ENCODE measurements around the gene MIPEP.
"Not testable (repeated sequence)": the region's sequence is repeated elsewhere in the genome, so short reads cannot be mapped to it uniquely, and the experiment has no call there.

Gene MIPEP

DNA sequence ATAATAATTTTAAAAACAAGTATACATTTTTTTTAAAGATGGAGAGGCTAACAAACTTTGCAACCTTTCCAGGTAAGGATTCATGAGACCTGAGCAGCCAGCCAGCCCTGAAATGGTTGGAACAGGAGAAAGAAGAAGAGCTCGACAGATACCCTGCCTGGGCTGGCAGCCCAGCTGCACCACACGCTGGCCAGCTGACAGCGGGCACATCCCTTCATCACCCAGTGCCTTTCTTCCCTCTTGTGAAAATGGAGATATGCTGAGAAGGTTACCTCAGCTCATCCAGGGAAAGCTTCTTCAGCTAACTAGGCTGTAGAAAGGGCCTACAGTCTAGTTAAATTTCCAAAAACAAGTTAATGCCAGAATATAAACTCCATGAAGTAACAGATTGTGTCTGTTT is 4.8 kb downstream of the MIPEP start:
- not testable (repeated sequence) for DNase-seq

DNA sequence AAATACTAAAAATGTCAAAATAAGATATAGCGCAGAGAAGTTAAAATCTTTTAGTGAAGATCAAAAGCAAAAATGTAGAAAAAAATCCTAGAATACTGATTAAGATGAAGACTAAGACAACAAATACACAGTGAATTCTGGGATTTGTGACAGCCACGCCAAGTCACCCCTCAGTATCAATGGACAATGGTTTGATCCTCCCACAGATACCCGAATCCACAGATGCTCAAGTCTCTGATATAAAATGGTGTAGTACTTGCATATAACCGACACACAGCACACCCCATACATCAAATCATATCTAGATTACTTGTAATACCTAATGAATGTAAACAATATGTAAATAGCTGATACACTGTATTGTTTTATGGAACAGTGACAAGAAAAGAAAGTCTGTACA is 5.9 kb downstream of the MIPEP start:
- no peak for DNase-seq

DNA sequence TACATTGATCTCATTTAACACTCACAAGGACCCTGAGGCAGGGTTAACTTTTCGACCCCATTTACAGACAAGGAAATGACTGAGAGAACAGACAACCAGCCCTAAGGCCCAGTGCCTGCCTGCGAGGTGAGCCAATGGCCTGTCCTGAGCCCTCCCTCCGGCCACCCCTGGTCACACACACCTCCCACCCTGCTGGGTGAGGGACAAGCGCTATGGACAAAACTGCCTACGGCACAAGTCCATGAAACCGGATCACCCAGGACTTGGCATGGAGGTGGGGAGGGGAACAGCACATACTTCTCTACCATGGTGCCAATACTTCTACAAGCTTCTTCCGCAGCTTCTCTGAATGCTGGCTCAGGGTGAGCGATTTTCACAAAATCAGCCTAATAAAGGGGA is 7.8 kb downstream of the MIPEP start:
- DNase-seq = not testable (repeated sequence)

DNA sequence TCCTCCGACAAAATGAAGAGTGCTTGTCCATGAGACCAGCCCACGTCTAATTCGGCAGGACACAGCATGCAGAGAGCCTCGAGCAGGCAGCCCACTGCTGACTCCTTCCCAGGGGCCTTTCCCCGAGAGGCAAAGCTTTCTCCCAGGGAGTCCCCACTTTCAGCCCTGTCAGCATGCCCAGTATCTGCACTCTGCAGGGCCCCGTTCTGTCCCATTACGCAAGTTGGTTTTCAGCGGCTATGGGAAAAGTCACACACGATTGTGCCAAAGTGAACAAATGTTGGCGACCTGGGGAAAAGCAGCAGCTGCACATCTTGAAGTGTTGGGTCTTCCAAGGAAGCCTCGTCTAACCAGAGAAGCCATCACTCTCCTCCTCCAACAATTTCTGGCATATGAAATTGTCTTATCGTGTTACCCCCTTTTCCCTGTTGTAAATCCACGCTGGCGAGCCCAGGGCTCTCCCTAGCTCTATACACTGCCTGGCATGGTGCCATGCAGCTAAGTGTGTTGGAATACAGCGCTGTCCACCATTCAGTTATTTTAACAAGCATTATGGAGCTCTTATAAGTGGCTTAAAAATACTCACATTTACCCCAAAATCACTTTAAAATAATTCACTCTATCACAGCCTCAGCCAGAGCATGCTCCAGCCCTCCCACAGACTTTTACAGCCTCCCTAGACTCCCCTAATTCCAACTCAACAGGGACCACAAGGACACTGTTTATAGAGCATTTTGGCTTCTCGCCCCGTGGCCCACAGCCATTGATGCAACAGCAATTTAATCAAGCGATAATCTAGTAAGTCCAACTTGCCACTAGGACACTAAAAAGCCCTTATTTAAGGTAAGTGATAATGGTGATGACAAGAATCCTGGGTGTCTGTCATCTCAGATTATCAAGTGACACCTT is 8.5 kb downstream of the MIPEP start:
- DNase-seq = not testable (repeated sequence)

DNA sequence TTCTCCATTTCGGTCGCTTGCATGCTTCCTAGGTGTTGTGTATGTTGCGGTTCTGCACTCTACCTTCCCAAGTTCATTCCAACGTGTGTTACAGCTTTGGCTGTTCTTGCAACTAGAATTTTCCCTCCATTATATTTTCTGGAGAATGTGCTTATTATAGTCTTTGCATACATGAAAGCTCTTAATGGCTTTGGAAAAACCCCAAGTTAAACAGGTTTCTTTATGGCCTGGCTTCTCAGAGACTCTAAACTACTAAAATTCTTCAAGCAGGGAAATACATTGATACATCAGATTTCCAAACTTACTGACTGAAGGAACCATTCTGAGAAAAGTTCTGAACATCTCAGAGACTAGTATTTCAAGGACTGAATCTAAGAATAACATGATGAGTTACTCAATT is 11.9 kb downstream of the MIPEP start:
- no peak for DNase-seq

DNA sequence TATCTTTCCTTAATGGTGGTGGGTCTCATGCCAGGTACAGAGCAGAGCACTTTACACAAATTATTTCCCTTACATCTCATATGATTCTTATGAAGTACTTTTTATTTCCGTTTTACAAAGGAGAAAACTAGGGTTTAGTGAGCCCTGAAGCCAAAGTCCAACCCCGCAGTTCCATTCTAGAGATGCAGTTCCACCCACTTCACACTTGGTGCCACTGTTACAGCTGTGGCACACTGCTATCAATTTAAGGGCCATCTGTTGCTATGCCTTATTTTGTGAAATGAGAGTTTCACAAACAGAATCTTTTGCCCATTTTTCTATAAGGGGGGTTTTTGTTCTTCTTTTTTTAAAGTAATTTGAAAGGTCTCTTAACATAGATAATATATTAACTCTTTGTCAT is 12.9 kb downstream of the MIPEP start:
- no peak for DNase-seq

DNA sequence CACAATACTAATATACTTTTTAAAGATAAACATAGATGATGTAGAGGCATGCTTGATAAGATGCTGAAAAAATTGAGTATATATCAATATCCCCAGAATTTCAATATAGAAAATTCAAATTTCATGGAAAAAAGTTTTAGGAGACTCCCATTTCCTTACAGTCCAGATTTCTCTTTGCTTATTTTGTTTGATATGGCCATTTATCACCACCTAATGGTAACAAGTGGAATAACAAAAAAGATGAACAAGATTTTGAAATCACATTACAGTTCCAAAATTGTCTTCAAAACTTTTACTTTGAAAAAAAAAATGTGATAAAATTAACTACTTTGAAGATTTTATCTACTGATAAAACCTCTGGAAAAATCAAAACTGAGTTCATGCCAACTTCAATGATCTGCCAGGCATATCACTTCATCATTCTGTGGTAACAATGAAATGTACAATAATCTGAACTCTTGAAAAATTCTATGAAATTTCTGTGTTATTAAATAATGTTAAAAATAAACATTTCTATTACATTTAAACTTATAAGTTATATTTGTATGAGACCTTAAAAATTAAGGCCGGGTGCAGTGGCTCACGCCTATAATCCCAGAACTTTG is 17.5 kb downstream of the MIPEP start:
- DNase-seq = peak; percentile 26

DNA sequence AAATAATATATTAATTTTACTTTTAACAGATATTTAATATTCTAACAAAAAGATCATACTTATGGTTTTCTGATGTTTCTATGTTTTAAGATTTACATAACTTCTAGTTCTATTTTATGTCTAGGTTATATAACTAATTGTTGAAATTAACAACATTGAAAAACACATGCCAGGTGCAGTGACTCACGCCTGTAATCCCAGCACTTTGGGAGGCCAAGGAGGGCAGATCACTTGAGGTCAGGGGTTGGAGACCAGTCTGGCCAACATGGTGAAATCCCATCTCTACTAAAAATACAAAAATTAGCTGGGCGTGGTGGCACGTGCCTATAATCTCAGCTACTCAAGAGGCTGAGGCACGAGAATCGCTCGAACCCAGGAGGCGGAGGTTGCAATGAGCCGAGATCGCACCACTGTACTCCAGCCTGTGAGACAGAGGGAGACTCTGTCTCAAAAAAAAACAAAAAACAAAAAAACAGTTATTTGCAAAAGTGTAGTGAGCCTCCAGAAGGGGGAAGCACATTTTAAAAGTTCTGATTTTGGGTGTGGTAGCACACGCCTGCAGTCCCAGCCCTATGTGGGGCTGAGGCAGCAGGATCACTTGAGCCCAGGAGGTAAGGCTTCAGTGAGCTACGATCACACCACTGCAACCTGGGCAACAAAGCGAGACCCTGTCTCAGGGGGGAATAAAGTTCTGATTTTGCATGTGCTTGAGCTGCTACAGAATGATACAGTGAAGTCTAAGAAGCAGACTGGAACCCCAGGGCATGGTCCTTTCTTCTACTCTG is 18.7 kb downstream of the MIPEP start:
- DNase-seq = no peak

DNA sequence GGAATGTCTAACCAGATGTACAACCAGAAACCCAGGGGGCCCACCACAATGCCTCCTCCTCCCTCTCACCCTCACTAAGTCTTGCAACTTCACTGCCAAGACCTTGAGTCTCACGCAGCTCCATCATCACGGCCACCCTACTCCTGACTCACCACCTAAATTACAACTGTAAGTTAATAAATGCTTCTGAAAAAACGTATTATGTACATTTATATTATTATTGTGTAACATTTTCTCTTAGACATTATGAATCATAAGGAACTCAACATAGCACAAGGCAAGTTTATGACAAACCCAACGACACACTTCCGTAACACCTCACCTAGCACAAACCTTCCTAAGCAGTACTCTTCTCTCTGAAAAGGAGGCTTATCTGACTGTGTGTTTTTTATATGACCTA is 20.7 kb downstream of the MIPEP start:
- no peak for DNase-seq

DNA sequence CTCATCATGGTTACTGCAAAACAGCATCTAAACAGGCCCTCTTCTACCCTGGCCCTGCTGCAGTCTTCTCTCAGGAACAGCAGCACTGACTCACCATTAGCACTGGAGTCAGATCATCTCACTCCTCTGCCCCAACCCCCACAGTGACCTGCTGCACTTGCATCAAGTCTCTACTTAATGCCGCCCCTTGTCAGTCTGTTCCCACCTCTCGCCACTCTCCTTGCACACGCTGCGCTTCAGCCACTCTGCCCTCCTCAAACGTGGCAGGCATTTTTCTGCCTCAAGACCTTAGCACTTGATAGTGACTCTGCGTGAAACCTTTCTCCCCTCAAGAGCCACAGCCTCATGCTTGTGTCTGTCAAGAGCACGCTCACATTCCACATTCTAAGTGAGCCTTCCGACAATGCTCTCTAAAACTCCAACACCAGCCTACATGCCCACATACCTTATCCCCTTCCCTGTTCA is 22.1 kb downstream of the MIPEP start:
- no peak for DNase-seq

DNA sequence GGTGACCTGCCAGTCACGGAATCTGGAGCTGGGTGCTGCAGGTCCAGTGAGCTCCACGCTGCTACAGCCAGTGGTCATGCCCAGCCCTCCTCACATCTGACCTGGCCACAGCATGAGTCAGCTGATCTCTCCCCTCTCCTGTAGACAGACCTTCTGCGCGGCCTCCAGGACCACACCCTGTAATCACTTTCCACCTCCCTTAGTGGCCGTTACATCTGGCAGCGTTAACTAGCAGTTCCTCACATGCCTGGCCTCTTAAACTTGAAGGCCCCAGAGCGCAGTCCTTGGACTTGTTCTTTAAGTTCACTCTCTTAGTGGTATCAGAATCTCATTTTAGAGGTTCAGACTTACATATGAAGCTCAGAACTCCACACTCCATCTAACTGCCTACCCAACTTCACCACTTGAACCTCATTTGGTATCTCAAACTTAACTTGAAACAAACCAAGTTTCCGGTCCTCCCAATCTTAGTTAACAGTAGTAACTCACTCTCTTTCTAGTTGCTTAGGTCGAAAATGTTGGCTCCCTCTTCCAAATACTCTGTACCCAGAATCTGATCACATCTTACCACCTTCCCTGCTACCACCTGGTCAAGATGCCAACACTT is 22.7 kb downstream of the MIPEP start:
- no peak for DNase-seq

DNA sequence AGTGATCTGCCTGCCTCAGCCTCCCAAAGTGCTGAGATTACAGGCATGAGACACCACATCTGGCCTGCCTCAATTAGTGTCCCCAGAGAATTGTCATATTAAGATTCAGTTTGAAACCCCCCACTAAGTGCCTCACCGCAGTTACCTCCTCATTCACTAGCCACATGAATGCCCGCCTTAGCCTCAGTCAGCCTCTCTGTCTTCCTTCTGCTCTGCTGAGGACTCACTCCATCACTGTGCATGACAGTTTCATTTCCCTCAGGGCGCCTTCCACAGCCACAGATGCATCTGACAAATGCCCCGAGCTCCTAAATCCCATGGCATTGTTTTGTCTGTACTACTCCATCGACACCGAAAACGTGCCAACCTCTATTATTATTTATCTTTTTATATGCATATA is 23.3 kb downstream of the MIPEP start:
- DNase-seq = no peak

DNA sequence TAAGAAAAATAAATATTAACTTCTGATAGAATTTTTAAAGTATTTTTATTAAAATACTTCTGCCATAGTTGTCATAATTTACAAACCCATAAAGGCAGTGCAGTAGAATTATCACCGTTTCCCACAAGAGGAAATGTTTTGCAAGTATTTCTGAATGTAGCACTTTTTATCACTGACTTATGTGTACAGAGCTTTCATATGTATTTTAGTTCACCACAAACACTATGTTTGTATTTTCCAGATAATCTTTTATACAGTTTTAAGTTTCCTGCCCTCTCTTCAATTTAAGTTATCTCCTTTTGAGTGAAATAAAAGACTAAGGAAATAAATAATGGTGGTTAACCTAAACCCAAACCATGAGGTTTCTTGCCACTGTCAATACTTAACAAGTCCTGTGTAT is 24.2 kb downstream of the MIPEP start:
- no peak for DNase-seq

DNA sequence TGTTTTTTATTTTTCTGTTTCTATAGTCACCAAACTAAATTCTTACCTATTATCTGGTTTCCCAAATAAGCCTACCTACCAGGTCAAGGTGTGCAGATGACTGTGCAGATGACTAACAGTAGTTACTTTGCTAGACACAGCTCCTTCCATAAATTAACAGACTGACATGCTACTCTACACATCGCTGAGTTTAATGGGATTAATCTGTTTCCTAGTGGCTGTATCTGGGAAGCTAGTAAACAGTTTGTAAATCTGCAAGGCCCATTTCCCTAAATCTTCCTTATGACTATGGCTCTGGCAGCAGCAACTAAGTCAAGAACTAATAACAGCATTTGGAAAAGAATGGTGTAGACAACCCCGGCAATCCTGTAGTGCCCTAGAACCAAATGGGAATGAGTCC is 27.9 kb downstream of the MIPEP start:
- no peak for DNase-seq

DNA sequence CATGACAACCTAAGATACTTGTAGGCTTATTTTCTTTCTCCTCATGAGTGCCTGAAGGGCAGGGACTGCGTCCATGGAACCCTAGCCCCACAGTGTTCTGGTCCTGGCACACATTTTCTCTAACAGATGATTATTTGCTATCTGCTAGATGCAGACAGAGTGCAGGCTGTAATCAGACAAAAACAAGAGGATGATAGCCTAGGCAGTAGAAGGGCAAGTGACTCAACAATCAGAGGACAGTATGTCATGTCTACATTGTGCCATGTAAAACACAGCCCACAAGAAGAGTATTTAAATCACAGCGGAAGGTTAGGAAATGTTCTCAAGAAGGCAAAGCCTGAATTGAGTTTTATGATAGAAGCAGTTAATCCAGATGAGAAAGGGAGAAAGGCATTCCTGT is 29.3 kb downstream of the MIPEP start:
- no peak for DNase-seq

DNA sequence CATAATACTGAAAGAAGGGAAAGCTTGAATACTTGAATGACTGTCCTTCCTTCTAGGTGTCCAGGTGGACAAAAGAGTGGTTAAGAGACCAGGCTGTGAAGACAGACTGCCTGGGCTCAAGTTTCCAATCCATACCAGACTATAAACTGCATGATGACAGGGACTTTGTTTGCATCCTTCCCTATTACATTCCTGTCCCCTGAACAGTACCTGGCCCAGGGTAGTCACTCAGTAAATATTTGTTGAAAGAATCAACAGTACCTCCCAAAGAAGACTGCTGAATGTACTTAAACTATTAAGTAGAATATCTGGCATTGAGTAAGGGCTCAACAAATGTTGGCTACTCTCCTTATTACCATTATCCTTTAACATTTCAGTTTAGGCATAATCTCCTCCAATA is 29.7 kb downstream of the MIPEP start:
- no peak for DNase-seq

DNA sequence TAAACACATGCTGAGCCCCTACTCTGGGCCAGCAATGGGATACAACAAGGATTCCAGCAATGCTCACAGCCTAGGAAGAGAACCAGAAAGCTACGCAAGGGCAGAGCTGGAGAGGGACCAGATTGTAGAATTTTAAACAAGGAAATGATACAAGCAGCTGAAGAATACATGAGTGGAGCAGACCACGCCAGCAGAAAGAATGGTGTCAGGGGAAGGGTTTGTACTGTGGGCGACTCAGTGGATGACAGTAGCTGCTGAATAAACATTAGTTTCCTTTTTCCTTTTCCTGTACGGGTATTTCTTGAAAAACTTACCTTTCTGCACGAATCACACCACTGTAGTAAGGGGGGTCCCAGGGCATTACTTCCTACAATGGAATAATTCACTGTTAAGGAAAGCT is 30.7 kb downstream of the MIPEP start:
- no peak for DNase-seq

DNA sequence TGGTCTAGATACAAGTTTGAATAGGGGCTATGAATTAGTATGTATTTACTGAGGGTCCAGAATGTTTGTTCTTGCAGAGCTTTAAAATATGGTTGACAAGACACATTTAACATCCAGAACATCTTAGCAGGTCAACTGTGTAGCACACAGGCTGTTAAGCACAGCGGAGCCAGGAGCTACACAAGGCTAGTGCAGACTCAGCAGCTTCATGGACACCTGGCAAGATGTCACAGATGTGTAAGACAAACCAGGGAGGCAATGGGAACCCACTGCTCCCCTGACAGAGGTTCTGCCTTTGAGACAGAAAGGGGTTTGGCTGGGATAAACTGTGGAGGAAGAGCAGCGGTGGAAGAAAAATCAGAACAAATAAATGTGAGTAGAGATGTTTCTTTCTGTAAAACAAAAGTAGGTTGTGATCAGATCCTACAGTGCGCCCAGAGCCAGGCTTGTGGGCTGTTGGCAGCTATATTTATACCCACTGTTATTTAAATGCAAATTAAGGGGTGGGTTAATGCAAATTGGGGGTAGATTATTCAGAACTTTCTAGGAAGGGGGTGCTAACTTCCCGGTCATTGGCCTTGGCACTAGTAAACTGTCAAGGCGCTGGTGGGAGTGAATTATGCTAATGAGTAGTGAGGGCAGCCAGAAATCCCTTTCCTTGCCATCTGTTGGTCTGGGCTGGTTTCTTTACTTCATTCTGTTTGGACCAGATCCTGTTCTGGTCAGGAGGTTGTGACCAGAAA is 33.0 kb downstream of the MIPEP start:
- DNase-seq = no peak

DNA sequence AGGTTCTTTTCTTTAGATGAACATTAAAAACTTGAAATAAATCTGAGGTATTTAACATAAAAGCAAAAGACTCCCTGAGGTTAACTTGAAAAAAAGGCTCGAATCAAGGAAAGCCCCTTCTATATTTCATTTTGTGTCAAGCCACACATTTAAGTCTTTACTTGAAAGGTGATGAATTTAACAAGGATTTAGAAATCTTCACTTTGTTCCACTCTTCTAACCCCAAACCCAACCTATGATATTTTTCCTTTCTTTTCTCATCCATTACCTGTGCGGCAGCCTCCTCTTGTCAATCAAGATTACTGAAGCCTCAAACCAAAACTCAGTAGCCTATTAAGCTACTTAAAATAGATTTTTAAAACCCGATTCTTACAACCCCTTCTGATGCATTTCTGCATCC is 33.8 kb downstream of the MIPEP start:
- DNase-seq = no peak

DNA sequence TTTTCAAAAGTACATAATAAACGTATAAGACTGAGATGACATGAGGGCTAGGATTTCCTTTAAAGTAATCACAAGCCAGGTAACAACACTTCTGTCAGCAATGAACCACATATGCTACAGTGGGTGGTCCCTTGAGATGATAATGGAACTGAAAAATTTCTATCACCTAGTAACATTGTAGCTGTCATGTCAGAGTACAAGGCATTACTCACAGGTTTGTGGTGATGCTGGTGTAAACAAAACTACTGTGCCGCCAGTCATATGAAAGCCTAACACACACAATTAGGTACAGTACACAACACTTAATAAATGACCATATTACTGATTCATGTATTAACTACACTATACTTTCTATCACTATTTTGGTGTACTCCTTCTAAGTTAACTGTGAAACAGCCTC is 36.8 kb downstream of the MIPEP start:
- DNase-seq = no peak

DNA sequence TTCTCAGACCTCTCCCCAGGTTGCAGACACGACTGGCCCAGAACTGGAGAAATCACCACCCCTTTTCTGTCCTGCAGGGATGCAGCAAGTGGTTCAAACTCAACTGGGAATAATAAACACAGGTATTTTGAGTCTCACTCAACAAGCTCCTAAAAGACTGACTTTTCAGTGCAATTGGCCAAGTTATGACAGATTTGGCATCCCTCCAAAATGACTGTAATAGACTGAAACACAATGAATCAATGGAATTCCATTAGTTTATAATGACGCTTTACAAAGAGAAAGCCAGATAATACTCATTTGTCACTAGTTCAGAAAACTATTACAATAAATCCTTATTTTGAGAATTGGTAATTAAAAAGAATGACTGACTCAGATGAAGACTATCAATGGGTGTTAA is 38.1 kb downstream of the MIPEP start:
- DNase-seq = no peak

DNA sequence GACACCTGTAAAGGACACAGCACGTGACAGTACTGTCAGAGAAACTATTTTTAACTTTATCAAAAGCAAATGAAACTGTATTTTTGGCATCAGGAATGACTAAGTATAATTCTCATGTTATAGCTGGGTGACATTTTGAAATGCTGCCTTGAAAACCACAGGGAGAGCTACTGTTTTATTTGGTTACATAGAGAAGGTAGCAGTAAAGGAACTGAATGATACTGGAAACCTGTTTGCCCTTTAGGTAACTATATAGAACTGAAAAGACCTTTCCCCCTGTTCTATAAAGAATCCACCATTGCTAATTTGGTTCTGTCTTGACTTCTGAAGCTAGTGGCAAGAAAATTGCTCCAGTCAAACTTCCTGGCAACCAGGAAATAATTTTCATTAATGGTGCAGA is 39.1 kb downstream of the MIPEP start:
- DNase-seq = no peak

DNA sequence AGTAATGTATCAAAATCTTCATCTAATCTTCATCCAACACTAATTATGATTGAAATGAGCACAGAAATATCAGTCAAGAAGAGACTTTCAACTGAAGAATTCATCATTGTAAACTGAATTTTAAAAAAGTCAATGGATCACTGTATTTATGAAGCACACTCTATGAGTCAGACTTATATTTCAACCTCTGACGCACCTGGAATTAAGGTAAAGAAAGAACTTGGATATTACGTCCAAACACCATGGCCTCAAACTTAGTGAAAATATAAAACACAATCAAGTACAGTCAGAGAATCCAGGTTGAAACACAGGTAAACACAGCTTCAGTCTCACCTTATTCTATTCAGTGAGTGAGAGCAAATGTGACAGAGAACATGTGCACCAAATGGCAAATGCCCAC is 39.5 kb downstream of the MIPEP start:
- DNase-seq = no peak

All from NCI-H1092 treated with DMSO at 0.1 percent for 48 hours (cell line).